Measurements from ENCODE around the gene NUP210L.

The NUP210L gene

DNA sequence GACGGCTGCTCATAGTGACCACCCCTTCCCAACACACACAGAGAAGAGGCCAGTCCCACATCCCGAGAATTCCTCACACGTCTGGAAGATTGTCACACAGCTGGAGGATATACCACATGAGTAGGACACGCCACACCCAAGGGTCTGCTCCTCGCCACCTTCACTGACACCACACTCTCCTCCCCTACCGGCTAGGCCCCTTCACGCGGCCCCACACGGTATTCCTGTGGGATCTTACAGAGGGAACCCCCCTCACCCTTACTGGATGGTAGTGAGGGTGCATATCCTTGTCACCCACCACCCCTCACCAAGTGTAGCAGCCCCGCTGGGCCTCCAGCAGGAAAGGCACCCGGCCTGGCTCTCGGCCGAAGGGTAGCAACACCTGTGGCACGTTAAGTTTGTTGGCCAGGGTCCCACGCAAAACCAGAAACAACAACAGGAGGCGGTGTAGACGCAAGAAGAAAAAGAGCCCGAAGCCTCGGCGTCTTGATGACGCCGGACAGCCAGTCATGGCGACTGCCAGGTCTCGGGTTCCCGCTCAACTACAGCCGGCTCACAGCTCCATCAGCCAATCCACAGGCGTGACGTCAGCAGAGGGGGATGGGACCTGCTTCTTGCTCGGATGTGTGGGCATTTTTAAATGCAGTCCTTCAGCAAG is at the start of gene NUP210L:
Gene NUP210L, minus strand, starts transcription at position 540 of the 658 bp plus-strand sequence.
- DNase-seq: no peak

DNA sequence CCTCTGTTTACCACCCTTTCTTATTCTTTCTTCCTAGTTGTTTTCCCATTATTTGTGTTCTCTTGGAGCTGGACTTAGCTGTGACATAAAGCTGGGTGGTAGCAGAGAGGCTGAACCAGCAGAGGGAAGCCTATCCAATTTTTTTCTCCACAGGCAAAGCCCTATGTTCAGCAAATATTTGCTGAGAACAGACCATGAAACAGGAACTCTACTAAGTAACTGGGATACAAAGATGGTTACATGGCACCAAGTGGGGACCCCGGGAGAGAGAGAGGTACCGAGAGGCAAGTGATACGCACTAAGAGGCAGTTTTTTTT is 44.6 kb upstream of the NUP210L start:
- no peak for DNase-seq

DNA sequence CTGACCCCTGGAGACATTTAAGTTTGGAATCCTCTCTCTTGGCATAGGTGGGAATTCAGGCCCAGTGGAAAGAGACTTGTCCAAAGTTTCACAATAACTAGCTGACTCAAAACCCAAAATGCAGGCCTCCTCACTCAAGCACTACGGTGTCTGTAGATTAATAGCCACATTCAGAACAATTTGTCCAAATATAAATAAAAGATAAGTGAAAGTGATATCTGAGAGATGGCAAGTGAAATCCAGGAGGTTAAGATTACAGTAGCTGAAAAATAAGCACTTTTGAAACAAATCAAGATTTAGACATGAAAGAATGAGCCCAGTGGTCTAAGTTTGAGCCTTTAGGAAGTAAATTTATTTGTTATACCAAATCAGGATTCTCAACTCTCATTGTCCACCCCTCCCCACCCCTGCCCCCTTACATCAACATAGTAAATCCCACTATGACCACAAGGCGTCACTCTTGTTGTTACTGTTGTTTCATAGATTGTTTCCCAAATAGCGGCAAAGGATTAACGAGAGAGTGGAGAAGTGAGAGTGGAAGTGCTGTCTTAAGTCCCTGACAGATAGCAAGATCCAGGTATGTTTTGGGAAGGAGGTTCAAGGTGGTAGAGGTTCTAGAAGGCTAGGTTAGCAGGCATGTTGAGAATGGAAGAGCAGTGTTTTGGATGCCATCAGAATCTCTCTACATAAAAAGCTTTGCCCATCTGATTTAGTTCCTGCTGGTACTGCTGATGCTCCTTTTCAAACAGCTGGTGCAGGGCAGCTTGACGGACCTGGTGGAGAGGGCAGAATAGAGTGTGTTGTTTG is 44.1 kb upstream of the NUP210L start:
- DNase-seq: peak; percentile 31 to 38

GRCh38 chr1:154193821-154194220 is 38.9 kb upstream of the NUP210L start:
- DNase-seq: no peak

DNA sequence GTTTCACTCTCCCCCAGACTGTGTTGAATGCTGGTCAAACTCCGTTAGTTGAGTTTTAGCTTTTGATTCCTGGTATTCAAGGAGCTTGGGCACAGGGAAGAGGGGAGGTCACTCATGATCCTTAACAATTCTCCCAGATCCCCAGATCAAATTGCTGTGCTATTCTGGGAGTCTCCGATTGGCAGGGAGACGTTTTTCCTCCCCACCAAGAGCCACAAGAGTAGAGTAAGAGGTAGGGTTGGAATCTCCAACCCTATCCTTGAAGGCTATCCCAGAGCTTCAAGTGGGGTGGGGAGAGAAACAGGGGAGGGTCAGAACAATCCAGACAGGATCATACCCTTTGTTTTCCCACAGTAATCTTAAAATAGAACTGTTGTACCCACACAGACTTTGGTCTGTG is 37.6 kb upstream of the NUP210L start:
- no peak for DNase-seq

- no peak for DNase-seq
Measured at GRCh38 chr1:154191990-154192461, 37.2 kb upstream of the NUP210L start, which contains the start of gene TPM3. TSS of gene TPM3 (minus strand) at chr1:154192100. CDS start at chr1:154192018, 82 bp downstream.

DNA sequence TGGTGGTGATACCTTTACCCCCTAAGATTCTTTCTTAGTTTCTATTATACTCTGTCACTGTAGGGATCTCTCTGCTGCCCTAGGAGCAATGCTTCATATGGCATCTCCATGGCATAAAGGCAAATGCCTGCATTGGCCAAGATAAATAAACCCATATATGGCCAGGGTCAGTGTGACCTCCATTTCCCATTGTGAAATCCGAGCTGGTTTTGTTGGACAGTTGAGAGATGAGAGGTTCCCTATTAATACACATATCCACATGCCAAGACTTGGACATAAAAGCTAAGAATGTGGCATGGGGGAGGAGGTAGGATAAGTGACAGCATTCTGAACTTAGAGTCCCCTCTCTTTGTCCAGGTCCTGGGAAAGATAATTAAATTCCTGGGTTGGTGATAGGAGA is 35.7 kb upstream of the NUP210L start:
- no peak for DNase-seq

DNA sequence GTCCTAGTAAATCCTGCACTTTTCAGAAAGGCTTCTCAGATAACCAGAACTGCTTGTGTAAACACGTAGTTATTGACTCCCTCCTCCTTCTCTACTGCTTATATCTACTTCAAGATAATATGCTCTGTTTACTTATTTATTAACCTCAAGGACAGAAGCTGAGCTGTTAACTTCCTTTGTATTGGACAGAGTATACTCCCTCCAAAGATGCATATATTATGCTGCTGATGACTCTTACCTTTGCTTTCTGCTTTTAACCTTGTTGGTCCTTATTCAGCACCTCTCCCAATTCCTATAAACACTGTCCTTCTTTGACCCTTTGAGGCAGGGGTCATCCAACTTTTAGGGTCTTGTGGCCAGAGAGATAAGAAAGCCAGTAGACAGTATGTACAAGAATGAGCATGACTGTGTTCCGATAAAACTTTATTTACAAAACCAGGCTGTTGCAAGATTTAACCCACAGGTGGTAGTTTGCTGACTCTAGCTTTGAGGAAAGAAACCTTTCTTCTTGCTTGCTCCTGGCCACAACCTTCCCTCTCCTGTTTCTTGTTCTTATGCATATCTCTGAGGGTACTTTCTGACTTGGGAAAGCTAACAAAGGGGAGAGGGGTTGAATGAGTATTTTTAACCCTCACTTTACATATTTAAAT is 32.1 kb upstream of the NUP210L start:
- no peak for DNase-seq

GRCh38 chr1:154186177-154186576 is 31.3 kb upstream of the NUP210L start:
- peak; percentile 80 to 83 for DNase-seq

GRCh38 chr1:154183046-154183915 is 28.4 kb upstream of the NUP210L start:
- peak; percentile 98 to 99 for DNase-seq

GRCh38 chr1:154182344-154183045 is 27.6 kb upstream of the NUP210L start:
- peak; percentile 88 to 89 for DNase-seq

DNA sequence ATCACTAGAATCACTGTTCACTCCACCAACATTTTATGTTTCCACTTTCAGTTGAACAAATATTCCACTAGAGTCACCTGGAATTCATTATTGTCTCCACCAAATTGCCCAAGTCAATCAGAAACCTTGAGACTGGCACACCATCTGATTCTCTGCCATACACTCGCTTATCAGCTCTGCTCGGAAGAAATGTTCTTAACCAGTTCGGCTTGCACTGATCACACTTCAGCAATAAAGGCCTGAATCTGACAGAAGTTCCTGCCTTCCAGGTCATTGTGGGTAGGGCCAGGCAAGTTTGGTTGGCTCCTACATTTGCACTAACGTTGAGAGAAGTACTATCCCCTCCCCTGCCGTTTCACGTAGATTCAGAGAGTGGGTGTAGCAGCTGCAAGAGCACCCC is 27.1 kb upstream of the NUP210L start:
- DNase-seq: no peak

DNA sequence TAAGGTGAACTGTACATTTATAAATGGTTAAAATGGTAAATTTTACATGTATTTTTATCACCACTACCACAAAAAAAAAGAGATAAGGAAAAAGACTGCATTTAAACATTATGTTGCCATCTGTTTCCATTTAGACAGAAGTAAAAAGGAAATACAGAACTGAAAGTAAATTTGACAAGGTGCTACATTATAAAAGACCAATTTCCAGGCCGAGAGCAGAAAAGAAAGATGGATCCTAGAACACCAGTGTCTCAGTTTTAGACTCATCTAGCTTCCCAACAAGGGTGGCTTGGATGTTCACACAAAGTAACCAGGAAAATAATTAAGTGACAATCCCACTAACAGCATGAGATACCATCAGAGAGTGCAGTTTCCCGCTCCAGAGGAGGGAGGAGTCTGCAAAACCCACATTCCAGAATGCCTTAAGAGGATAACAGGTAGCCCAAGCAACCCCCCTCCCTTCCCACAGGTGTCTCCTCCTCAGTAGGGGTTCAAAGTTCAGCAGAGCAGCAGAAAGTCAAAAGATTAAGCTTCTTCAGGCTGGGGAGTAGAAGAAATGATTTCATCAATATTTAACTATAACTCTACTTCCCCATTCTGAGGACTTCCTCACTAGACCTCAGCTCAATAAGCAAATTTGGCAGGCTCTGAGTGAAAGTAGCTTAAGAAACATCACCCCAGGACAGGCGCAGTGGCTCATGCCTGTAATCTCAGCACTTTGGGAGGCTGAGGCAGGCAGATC is 25.2 kb upstream of the NUP210L start:
- DNase-seq: no peak

- DNase-seq: no peak
Measured at GRCh38 chr1:154178911-154179811, 24.3 kb upstream of the NUP210L start.

- no peak for DNase-seq
Measured at GRCh38 chr1:154178013-154178412, 23.1 kb upstream of the NUP210L start.

DNA sequence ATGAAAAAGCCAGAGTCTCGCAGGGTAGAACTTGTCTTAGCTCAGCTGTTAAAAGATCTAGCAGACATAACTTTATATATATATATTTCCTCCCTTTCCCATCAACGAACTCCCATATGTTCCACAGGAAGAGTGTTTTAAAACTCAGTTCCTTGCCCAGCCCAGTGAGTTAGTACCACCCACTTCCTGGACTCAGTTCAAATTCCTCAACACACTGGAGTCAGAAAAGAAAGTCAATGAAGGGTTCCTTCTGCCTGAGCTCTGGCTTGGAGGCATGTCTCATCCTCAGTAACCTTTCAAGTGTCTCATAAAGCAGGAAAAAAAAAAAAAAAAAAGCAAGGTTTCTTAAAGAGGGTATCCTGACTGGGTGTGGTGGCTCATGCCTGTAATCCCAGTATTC is 21.5 kb upstream of the NUP210L start:
- no peak for DNase-seq

GRCh38 chr1:154174654-154175053 is 19.8 kb upstream of the NUP210L start:
- no peak for DNase-seq

GRCh38 chr1:154171880-154172279 is 17.0 kb upstream of the NUP210L start:
- no peak for DNase-seq

GRCh38 chr1:154171223-154171583 is 16.3 kb upstream of the NUP210L start:
- DNase-seq: no peak

DNA sequence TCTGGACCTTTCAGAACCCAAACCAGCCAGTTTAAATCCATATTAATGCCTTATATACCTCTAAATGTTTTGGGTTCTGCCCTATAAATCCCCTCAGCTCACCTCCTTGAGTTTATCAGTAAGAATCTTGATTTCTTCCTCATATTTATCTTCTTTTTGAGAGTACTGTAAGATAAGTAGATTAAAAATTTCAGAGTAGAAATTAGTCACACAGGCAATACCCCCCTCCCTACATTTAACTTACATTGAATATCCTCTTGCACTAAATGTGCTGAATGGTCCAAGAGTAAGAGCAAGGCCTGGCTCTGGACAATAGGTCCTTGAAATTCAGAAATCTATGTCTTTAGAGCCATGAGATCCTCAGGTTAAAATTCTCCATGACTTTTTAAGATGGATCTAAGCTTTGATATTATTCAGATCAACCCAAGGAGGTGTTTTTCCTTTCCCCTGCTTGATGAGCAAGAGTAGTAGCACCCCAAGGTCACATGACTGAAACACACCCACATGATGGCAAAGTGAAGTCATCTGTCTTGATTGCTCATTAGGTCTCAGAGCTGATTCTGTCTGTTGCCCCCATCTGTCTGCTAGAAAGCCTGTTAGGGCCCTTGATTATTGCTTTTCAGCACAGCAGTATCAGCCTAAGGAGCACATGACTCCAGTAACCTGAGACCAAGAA is 15.8 kb upstream of the NUP210L start:
- DNase-seq: peak; percentile 56 to 68
